ENCODE measurements around the gene SF3B2.
"Not testable (repeated sequence)": the region's sequence is repeated elsewhere in the genome, so short reads cannot be mapped to it uniquely, and the experiment has no call there.

The SF3B2 gene

GRCh38 chr11:66017321-66017720 lies 34.8 kb upstream of the SF3B2 start:
- peak; percentile 21 to 63 for DNase-seq (ENCODE audit: low read depth in 2 of 2)

- no peak for DNase-seq (ENCODE audit: low read depth in 2 of 2)
Measured at GRCh38 chr11:66020212-66020611, 32.0 kb upstream of the SF3B2 start.

GRCh38 chr11:66020618-66021357 lies 31.4 kb upstream of the SF3B2 start:
- DNase-seq (ENCODE audit: low read depth in 2 of 2): peak; percentile 10 to 18

- peak; percentile 23 to 52 for DNase-seq (ENCODE audit: low read depth in 2 of 2)
Measured at GRCh38 chr11:66022401-66023185, 29.6 kb upstream of the SF3B2 start.

- DNase-seq (ENCODE audit: low read depth in 2 of 2): not testable (repeated sequence)
Measured at GRCh38 chr11:66023186-66023440, 29.1 kb upstream of the SF3B2 start.

- DNase-seq (ENCODE audit: low read depth in 2 of 2): no peak
Measured at GRCh38 chr11:66026017-66026529, 26.1 kb upstream of the SF3B2 start, which contains the start of gene CATSPER1. Gene CATSPER1, minus strand, starts transcription at chr11:66026479. Its CDS starts 100 bp downstream, at chr11:66026379.

- DNase-seq (ENCODE audit: low read depth in 2 of 2): no peak
Measured at GRCh38 chr11:66032957-66033735, 19.0 kb upstream of the SF3B2 start.

GRCh38 chr11:66035653-66036333 lies 16.4 kb upstream of the SF3B2 start:
- DNase-seq (ENCODE audit: low read depth in 2 of 2): no peak

- no peak for DNase-seq (ENCODE audit: low read depth in 2 of 2)
Measured at GRCh38 chr11:66036334-66036710, 15.8 kb upstream of the SF3B2 start.

- no peak for DNase-seq (ENCODE audit: low read depth in 2 of 2)
Measured at GRCh38 chr11:66037327-66037726, 14.8 kb upstream of the SF3B2 start.

GRCh38 chr11:66039765-66040164 lies 12.4 kb upstream of the SF3B2 start:
- DNase-seq (ENCODE audit: low read depth in 2 of 2): no peak

GRCh38 chr11:66042227-66042995 lies 9.8 kb upstream of the SF3B2 start:
- no peak for DNase-seq (ENCODE audit: low read depth in 2 of 2)

- DNase-seq (ENCODE audit: low read depth in 2 of 2): no peak
Measured at GRCh38 chr11:66042996-66043906, 8.9 kb upstream of the SF3B2 start.

GRCh38 chr11:66044757-66045156 lies 7.4 kb upstream of the SF3B2 start:
- DNase-seq (ENCODE audit: low read depth in 2 of 2): peak in 1 of 2 donors; percentile 10

GRCh38 chr11:66045177-66045639 lies 7.0 kb upstream of the SF3B2 start:
- DNase-seq (ENCODE audit: low read depth in 2 of 2): peak; percentile 62 to 74

GRCh38 chr11:66046901-66047300 lies 5.3 kb upstream of the SF3B2 start:
- DNase-seq (ENCODE audit: low read depth in 2 of 2): no peak

- DNase-seq (ENCODE audit: low read depth in 2 of 2): no peak
Measured at GRCh38 chr11:66047541-66048365, 4.4 kb upstream of the SF3B2 start.

- no peak for DNase-seq (ENCODE audit: low read depth in 2 of 2)
Measured at GRCh38 chr11:66048547-66049323, 3.4 kb upstream of the SF3B2 start, which contains the start of gene GAL3ST3. Gene GAL3ST3, minus strand, starts transcription at chr11:66049161. Its CDS starts 3,746 bp downstream, at chr11:66045415.

All from stimulated activated CD8-positive, alpha-beta memory T cell treated with anti-CD3 and anti-CD28 coated beads, Interleukin-15, amount 100 ng/mL, for 4 hours (primary cell).